GM12891 (cell line): Measurements from ENCODE around the gene CHD9.

ENCODE experiments used
- PAX5 ChIP-seq: IDR thresholded peaks from 2 replicates; pipeline ENCODE4 v1.6.1; 2011; ENCODE audit warnings: low read length, moderate library complexity, mild to moderate bottlenecking; ENCODE audit not compliant: insufficient read depth, severe bottlenecking
- POLR2A ChIP-seq: IDR thresholded peaks from 2 replicates; pipeline ENCODE4 v1.6.1; 2011; ENCODE audit warnings: low read depth, low read length, control low read depth
- POLR2AphosphoS5 ChIP-seq: IDR thresholded peaks from 2 replicates; pipeline ENCODE4 v1.6.1; 2011; ENCODE audit warnings: low read depth, low read length, control low read depth
- POU2F2 ChIP-seq: IDR thresholded peaks from 2 replicates; pipeline ENCODE4 v1.6.1; 2011; ENCODE audit warnings: low read depth, mild to moderate bottlenecking, control low read depth, low read length, moderate library complexity
- SPI1 ChIP-seq: IDR thresholded peaks from 2 replicates; pipeline ENCODE4 v1.6.1; 2011; ENCODE audit warnings: low read depth, low read length, control low read depth
- TAF1 ChIP-seq: IDR thresholded peaks from 2 replicates; pipeline ENCODE4 v1.6.1; 2011; ENCODE audit warnings: low read depth, low read length, control low read depth

DNA sequence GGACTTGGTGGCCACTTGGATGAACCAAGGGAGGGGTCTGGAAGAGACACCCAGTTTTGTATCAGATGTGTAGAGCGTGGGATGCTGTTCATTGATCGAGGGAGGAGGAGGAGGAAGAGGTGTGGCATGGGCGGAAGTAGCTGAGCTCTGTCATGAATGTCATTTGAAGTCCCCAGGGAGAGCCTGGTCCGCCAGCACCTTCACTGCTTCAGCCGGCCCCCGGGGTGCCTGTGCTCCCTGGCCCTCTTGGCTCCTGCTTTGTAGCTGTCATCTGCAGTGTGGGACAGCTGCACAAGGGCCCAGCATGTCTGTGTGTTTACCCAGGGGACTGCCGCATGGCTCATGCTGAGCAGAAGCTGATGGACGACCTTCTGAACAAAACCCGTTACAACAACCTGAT, 304.1 kb downstream of the CHD9 start:
- TF ChIP-seq POLR2A = no peak
- TF ChIP-seq POLR2AphosphoS5 = no peak
- TF ChIP-seq TAF1 = no peak
- TF ChIP-seq SPI1 = no peak
- TF ChIP-seq PAX5 = no peak
- no peak for TF ChIP-seq POU2F2
